GM19351 (cell line): ENCODE data around the gene TEX55.
"Not testable (repeated sequence)": the region's sequence is repeated elsewhere in the genome, so short reads cannot be mapped to it uniquely, and the experiment has no call there.

ENCODE experiments used
- ATAC-seq: cut with Tn5 transposase; IDR thresholded peaks from one replicate; pipeline ENCODE4 v1.9.1; 2021; ENCODE audit warnings: mild to moderate bottlenecking, moderate library complexity; ENCODE audit not compliant: unreplicated experiment

The TEX55 gene

DNA sequence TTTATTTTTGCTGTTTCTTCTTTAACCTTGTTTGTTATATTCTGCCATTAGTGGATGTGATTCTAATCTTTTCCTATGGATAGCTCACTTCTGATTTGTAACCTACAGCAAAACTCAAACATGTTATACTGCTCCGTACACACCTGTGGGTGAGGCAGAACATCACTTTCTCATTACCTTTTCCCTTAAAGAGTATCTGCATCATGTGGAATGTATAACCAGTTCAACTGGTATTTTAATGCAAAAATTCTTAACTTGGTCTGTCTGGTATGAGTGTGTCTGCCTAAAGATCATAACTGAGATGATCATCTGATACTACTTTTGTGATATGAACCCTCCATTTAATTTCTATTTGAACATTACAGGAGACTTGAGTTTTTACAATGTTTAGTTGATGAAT lies 14.4 kb downstream of the TEX55 start:
- no peak for ATAC-seq

DNA sequence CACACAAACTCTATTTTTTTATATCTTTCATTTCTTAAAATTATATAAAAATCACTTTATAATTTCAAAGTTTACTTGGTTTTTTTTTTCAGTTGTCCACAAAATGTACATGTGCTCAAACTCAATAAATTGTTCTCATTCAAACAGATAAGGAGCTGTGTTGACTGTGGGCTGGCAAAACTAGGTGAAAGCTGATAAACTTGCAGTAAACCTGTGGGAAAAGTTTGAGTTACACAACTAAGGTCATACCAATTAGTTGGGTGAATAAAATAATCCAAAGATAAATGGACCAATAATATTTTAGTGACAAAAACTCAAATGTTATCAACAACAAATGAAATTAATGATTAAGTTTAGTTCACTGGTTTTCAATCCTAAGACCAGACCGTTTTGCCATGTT lies 14.8 kb downstream of the TEX55 start:
- no peak for ATAC-seq

DNA sequence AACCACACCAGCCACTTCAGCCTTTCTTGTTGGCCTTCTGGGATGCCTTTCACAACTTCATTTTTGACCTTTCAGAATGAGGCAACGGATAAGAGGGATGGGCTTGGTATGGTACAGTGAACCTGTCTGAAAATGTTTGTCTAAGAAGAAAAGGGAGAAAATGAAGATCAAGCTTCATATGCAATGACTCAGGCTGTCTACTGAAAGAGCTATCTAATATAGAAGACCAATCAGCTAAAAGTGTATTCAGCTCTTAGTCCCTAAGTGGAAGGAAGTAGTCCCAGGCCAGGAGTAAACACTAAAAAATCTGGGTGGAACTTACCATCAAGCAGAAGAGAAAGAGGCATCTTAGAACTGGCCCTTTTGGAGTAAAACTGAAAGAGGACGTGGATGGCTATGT lies 15.3 kb downstream of the TEX55 start:
- no peak for ATAC-seq

DNA sequence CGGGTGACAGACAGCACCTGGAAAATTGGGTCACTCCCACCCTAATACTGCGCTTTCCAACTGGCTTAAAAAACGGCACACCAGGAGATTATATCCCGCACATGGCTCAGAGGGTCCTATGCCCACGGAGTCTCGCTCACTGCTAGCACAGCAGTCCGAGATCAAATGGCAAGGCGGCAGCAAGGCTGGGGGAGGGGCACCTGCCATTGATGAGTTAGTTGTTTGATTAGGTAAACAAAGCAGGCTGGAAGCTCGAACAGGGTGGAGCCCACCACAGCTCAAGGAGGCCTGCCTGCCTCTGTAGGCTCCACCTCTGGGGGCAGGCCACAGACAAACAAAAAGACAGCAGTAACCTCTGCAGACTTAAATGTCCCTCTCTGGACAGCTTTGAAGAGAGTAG lies 18.8 kb downstream of the TEX55 start:
- ATAC-seq: not testable (repeated sequence)

DNA sequence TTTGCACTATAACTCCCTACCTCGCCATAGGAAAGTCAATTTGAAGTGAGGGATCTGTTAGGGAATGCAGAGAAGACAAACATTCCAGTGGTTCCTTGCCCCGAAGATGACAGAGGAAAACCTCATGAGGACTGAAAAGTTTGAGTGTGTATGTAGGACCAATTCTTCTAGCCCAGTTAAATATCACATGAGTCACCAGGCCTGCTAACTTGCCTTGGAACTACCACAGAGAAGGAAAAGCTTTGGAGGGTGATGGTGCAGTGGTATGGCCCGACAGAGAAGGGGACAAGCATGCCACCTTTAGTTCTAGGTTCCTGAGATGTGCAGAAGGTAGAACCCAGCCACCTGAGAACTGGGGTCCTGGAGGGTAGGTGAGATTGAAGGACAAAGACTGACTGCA lies 24.9 kb downstream of the TEX55 start:
- ATAC-seq: no peak

DNA sequence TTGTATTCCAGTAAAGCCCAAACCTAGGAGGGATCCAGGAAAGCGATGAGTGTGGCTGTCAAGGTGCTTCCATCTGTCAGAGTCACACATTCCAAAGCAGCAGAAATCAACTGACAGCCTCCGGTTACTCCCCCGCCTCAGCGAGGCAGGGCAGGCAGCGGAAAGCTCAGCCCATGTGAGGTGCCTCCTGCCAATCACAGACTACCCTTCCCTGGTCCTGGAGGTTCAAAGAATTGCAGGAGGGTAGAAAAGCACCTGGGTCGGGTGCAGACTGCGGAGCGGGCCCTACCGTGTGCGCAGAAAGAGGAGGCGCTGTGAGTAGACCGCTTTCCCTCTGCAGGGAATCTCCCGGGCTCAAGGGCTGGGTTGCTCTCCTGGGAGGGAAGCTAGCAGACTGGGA lies 27.4 kb downstream of the TEX55 start, which contains the start of gene UPK1B:
Gene UPK1B (plus strand): TSS at position 274 of the 400 bp plus-strand sequence. CDS start 13,144 bp downstream, outside the sequence.
- no peak for ATAC-seq

DNA sequence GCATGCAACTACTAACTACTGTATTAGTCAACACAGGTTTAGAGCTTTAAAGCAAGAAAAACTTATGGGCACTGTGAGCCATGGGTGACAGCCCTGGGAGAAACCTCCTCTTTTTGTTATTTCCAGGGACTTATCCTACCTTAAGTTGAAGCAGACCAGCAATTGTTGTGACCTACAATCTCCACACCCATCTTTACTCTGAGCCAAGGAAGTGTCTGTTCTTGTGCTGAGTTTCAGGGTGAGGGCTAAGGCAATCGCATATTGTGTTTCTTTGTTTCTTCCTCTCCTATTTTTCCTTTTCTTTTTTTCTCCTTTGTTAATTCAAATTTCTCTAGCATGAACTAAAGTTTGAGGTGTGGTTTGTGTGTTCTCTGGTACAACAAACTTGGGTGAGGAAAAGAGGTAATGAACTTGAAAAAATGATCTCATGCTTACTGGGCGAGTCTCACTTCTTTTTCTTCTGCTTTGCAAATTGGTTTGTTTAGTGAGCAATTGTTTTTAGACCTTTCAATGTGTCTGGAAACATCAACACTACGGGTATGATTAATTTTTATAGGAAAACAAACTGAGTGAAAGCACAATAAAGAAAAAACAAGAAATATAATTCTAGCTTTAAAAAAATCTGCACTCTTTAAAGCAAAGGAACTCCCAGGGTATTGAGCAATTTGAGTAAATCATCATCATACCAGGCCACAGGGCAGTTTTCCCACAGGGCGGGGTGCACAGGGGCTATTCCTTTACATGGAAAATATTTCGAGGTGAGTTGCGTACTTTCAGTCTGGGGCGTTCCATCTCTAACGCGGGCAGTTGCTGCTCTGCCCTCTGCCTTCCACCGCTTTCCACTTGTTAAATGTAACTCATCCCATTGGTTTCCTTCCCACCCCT lies 30.1 kb downstream of the TEX55 start:
- no peak for ATAC-seq

DNA sequence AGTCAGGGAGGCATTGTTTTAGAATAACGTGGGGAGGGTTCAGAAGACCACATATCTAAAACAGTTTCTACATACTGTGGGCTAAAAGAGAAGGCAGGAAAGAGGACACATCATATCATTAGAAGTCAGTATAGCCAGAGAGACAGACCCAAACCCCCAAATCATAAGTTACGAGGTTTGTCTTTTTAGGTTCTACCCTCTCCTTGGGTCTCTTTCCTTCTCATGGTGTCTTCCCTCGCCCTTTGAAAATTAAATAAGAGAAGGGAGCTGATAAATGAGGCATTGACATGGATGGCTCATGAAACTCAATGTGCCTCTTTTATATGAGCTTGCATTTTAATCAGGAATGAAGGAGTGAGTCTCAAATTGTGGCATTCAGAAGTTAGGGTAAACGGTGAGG lies 30.8 kb downstream of the TEX55 start:
- ATAC-seq: no peak

DNA sequence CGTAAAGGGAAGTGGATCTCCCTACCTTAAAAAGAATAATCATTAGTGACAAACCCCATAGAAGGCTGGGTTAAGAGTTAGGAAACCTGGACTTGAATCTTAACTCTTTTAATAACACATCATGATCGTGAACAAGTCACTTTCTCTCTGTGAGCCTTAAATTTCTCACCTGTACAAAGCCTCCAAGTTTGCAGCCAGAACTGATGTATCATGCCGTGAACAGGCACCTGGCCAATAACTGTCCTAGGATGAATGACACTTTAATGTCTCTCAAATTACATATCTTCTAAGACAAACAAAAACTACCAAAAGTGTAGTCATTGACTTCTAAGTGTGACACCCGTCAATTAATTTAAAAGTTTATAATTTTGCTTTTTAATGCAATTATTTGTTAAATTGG lies 31.4 kb downstream of the TEX55 start:
- ATAC-seq: no peak

DNA sequence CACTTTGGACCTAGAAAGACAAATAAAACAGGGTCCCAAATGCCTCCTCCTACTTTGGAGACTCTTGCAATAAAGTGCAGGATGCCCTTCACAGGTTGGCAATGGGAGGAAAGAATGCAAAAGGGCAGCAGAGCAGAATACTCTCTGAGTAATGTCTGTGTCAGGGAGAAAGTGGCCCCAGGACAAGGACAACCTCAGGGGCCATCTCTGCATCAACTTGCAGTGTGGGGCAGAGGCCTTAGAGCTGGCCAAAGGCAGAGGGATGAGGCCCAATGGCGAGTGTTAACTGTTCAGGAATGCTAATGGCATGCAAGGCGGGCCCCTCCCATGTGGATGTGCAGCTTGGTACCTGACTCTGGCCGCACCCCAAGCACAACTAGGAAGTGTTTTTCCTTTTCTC lies 35.8 kb downstream of the TEX55 start:
- no peak for ATAC-seq

DNA sequence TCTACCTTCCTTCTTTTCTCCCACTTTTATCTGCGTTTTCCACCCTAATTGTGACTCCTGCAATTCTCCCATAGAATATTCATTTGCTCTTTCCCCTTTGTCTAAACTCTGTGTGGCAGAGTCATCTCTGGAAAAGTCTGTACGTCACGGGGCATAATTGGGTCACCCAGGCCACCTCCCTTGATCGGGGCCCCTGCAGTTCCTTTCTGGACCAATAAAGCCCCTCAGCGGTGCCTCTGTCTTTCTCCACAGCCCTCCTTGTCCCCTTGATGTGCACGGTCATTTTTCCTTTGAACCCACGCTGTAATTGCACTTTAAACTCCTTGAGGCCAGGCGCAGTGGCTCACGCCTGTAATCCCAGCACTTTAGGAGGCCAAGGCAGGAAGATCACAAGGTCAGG lies 38.1 kb downstream of the TEX55 start:
- ATAC-seq: no peak

DNA sequence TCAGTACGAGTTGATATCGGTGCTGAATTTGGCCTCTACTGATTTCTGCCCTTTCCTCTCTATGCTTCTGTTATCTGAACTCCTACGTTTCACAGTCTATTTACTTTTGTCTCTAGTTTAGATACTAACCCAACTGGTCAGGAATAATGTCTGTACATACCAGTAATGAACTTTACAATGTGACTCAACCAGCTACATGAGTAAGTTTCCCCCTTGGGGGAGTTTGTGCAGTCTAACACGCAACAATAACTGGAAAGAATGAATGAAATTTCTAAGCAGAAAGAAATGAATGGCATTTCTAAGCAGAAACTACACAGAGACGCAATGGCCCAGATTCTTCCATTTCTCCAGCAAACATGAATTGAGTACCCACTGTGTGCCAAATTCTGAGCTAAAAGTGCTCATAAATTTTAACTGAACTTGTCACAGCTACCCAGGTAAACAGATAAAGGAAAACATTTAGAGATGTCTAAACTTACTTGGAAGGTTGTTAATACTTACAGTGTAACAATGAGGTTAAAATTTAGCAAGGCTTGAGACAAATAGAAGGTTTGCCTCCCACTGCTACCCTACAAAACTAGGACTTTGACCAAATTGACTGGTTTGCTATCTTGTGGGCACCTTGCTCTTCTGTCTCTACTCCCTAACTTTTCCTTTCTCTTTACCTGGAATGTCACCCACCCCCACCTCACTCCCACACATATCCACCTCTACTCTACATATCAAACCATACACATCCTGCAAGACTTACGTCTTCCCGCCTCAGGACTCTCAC lies 39.0 kb downstream of the TEX55 start:
- no peak for ATAC-seq

DNA sequence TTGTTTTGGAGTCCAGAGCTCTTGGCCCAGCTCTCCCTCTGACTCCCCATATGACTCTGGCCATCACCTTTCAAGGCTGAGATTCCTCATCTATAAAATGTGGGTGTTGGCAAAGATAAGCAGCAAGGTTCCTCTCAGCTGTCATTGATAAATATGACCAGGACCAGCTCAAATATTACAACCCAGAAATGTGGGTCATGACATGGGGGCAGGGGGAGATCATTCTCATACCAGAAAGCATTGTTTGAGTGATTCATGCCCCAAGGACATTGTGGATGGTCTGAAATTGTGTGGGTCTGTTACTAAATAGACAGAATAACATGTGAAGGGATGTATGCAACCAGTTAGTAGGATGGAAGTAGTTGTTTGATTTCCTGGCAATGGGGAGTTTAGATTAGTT lies 41.3 kb downstream of the TEX55 start:
- ATAC-seq: no peak

DNA sequence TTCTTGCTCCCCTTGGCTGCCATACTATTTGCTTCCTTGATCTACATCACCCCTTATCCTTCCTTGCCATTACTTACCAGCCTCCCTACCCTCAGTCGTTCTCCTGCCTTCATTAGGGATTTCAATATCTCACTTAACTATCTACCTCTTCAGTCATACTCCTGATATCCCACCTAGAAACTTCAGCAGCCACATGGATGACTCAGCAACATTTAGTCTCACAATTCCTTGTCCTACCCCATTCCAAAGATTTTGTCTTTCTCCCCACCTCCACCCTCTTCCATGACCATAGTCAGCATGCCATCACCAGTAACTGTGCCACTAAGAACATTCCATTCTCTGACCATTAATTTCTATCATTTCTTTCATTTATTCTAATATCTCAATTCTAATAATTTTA lies 45.8 kb downstream of the TEX55 start:
- ATAC-seq: no peak

DNA sequence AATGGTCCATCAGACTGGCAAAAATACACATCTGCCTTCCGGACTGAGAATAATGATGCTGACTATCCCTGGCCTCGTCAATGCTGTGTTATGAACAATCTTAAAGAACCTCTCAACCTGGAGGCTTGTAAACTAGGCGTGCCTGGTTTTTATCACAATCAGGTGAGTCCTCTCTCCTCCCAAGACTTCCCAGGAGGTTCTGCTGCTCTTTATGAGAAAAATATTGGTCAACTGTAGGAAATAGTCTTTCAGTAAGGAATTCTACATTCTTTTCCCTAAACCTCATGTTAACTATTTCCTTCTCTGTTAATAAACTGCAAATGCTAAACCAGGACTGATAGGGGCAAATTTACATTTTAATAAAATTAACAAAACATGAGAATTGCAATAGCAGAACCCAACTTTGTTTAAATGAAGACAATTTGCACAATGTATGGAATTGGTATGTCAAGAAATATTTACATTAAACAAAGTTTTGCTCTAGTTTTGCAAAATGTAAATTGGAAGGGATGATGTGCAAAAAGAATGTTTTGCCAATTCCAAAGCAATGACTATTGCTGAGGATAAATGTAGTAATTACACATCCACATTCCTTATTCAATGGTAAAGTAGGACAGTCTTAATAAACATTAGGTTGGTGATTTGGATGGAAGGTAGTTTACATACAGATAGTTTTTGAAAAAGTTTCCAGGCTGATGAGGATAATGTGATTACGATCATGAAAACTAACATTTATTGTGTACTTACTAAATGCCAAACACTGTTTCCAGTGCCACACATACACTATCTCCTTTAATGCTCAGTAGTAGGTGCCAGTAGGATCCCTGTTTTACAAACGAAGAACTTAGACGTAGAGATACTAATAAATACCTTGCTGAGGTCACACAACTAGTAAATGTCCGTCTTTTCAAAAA lies 48.5 kb downstream of the TEX55 start:
- ATAC-seq: no peak

DNA sequence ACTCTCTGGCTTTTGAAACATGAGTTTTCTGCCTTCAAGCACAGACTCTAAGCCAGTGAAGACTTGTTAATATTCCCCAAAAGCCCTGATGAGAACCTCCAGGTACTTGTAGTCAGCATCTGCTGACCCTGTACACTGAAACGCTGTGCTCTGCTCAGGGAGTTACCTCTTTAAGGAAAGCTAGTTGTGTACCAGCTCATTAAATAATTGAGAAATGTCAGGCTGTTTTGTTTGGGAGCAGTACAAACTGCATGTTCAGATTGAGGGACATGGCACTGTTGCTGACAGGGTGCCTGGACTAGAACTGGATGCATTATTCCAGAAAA lies 49.1 kb downstream of the TEX55 start:
- no peak for ATAC-seq

DNA sequence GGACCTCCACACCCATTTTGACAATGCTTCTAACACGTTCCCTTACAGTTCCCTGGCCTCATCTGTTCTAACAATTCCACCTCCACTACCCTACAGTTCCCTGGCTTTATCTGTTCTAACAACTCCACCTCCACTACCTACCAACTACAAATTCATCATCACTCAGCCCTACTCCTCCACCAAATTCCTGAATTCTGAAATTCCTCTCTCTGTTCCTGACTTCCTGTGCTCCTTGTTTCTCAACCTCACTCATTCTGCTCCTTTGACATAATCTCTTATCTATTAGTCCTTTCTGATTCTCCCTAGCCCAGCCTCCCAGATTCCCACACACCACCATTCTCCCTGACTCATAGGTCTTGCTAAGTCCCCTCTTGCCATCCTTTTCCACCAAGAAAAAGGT lies 49.9 kb downstream of the TEX55 start:
- no peak for ATAC-seq
